Mesenchymal stem cell (in vitro differentiated cells and primary cell): Measurements from ENCODE around the gene PRKD1.
A peak's percentile ranks its signal among the peaks of the same experiment; 100 is the strongest.

Experiments used
- DNase-seq: peaks from one replicate; pipeline ENCODE4 v3.0.0-alpha.2; 2013
- H2AFZ ChIP-seq: one replicate; pipeline ENCODE4 v1.6.1; 2013; ENCODE audit warnings: low read depth, mild to moderate bottlenecking, control low read depth, inconsistent platforms, low read length, moderate library complexity
- H2AK5ac ChIP-seq: 2 replicates; pipeline ENCODE4 v1.6.1; 2013; ENCODE audit warnings: low read length, moderate library complexity, mild to moderate bottlenecking, inconsistent platforms; ENCODE audit not compliant: severe bottlenecking
- H2BK120ac ChIP-seq: one replicate; pipeline ENCODE4 v1.6.1; 2013; ENCODE audit warnings: low read depth, mild to moderate bottlenecking, inconsistent platforms, low read length, moderate library complexity
- H2BK12ac ChIP-seq, 2 experiments: one replicate each; pipeline ENCODE4 v1.6.1; 2013; ENCODE audit warnings: inconsistent platforms in 2 of 2, low read length in 2 of 2, mild to moderate bottlenecking in 2 of 2, moderate library complexity in 2 of 2, control low read depth in 1 of 2
- H2BK15ac ChIP-seq: one replicate; pipeline ENCODE4 v1.6.1; 2013; ENCODE audit warnings: mild to moderate bottlenecking, low read depth, inconsistent platforms; ENCODE audit not compliant: poor library complexity, severe bottlenecking
- H2BK5ac ChIP-seq: 2 replicates; pipeline ENCODE4 v1.6.1; 2013; ENCODE audit warnings: low read depth, mild to moderate bottlenecking, low read length, control low read depth, inconsistent platforms; ENCODE audit not compliant: poor library complexity, severe bottlenecking
- H3K14ac ChIP-seq, 2 experiments: one replicate each; pipeline ENCODE4 v1.6.1; 2013; ENCODE audit warnings: inconsistent platforms in 2 of 2, low read length in 2 of 2, control low read depth in 1 of 2, mild to moderate bottlenecking in 1 of 2, moderate library complexity in 1 of 2
- H3K18ac ChIP-seq, 2 experiments: one replicate each; pipeline ENCODE4 v1.6.1; 2013; ENCODE audit warnings: inconsistent platforms in 2 of 2, low read length in 2 of 2, control low read depth in 1 of 2, low read depth in 1 of 2, mild to moderate bottlenecking in 1 of 2
- H3K23ac ChIP-seq, 2 experiments: one replicate each; pipeline ENCODE4 v1.6.1; 2013; ENCODE audit warnings: inconsistent platforms in 2 of 2, low read length in 2 of 2, mild to moderate bottlenecking in 2 of 2, moderate library complexity in 2 of 2, control low read depth in 1 of 2
- H3K27ac ChIP-seq: 2 replicates; pipeline ENCODE4 v1.5.1; 2013; ENCODE audit warnings: mild to moderate bottlenecking, moderate library complexity, low read length, control low read depth, inconsistent platforms; ENCODE audit not compliant: poor library complexity, severe bottlenecking
- H3K27me3 ChIP-seq, 2 experiments: 2 replicates each; pipeline versions ENCODE4 v1.6.1 to v1.7.0; 2013; ENCODE audit warnings: low read length in 2 of 2, mild to moderate bottlenecking in 2 of 2, moderate library complexity in 2 of 2, control low read depth in 1 of 2, inconsistent platforms in 1 of 2; ENCODE audit not compliant: control insufficient read depth in 1 of 2, insufficient read depth in 1 of 2
- H3K36me3 ChIP-seq, 2 experiments: 2 replicates each; pipeline versions ENCODE4 v1.6.1 to v1.7.0; 2013; ENCODE audit warnings: low read length in 2 of 2, control low read depth in 1 of 2, inconsistent platforms in 1 of 2, low read depth in 1 of 2, mild to moderate bottlenecking in 1 of 2; ENCODE audit not compliant: insufficient read depth in 2 of 2, control insufficient read depth in 1 of 2
- H3K4ac ChIP-seq, 2 experiments: one replicate each; pipeline ENCODE4 v1.6.1; 2013; ENCODE audit warnings: inconsistent platforms in 2 of 2, low read length in 2 of 2, mild to moderate bottlenecking in 2 of 2, moderate library complexity in 2 of 2, control low read depth in 1 of 2, low read depth in 1 of 2
- H3K4me1 ChIP-seq: 2 replicates; pipeline ENCODE4 v1.6.1; 2013; ENCODE audit warnings: low read depth, low read length, control low read depth; ENCODE audit not compliant: control insufficient read depth, insufficient read depth
- H3K4me2 ChIP-seq: 2 replicates; pipeline ENCODE4 v1.6.1; 2013; ENCODE audit warnings: low read length, mild to moderate bottlenecking, inconsistent platforms; ENCODE audit not compliant: poor library complexity, severe bottlenecking
- H3K4me3 ChIP-seq, 2 experiments: 2 replicates each; pipeline versions ENCODE4 v1.5.1 to v1.7.0; 2013; ENCODE audit warnings: low read length in 2 of 2, mild to moderate bottlenecking in 2 of 2, control low read depth in 1 of 2, low read depth in 1 of 2; ENCODE audit not compliant: insufficient read depth in 1 of 2
- H3K79me1 ChIP-seq: replicated peaks from 2 replicates; pipeline ENCODE4 v1.6.1; 2013; ENCODE audit warnings: mild to moderate bottlenecking, control low read depth, low read length, inconsistent platforms; ENCODE audit not compliant: poor library complexity, severe bottlenecking
- H3K9ac ChIP-seq: 2 replicates; pipeline ENCODE4 v1.7.0; 2013; ENCODE audit warnings: mild to moderate bottlenecking, low read length, moderate library complexity
- H3K9me3 ChIP-seq: 2 replicates; pipeline ENCODE4 v1.7.0; 2013; ENCODE audit warnings: mild to moderate bottlenecking, low read length; ENCODE audit not compliant: control insufficient read depth
- H4K8ac ChIP-seq: one replicate; pipeline ENCODE4 v1.6.1; 2013; ENCODE audit warnings: inconsistent platforms, mild to moderate bottlenecking, low read length, moderate library complexity
- H4K91ac ChIP-seq: one replicate; pipeline ENCODE4 v1.6.1; 2013; ENCODE audit warnings: mild to moderate bottlenecking, low read length, inconsistent platforms
- WGBS: methylation state at CpG from one replicate; pipeline ENCODE4 v1.1.7; 2013; ENCODE audit warnings: mixed read lengths; 5-methylcytosine and 5-hydroxymethylcytosine counted together

The PRKD1 gene

DNA sequence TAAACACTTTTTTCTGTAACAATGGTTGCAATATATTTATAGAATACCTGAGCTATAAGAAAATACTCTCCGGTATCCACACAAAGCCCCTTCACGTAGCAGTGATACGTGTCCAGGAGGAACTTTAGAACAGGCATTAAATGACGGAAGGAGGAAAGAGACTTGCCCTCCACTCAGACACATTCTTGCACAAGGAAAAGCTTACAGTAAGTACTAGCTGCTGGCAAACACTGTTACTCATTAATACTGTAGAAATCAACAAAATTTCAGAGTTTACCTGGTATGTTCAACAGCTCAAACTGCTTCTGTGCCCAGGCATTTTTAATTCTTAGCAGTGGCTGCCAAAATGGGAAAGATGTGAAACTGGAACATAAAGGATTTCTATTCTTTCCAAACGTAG, 41.7 kb downstream of the PRKD1 start:
- Histone ChIP-seq H4K91ac (no peak overlapping the region), H2BK15ac (no peak overlapping the region), H2AK5ac (no peak overlapping the region), H2BK120ac (no peak overlapping the region), H3K9me3 (no peaks in the 10 kb centered on the region), H3K36me3 (no peaks in the 10 kb centered on the region), H2AFZ (no peak overlapping the region), H3K79me1 (peaks cover 5% of the 10 kb centered on the region), H3K14ac (no peak overlapping the region), H3K4me3 (no peak overlapping the region), H2BK12ac (no peak overlapping the region), H3K4me2 (no peak overlapping the region), H3K4ac (no peak overlapping the region), H4K8ac (no peak overlapping the region), H2BK5ac (no peak overlapping the region), H3K9ac (no peak overlapping the region), H3K18ac (no peak overlapping the region), H3K27me3 (no peaks in the 10 kb centered on the region), H3K27ac (no peak overlapping the region), H3K23ac (no peak overlapping the region), H3K4me1 (no peaks in the 10 kb centered on the region)
- 96% methylated on average over 5 of the region's 5 CpGs for WGBS
- DNase-seq, result no peak

DNA sequence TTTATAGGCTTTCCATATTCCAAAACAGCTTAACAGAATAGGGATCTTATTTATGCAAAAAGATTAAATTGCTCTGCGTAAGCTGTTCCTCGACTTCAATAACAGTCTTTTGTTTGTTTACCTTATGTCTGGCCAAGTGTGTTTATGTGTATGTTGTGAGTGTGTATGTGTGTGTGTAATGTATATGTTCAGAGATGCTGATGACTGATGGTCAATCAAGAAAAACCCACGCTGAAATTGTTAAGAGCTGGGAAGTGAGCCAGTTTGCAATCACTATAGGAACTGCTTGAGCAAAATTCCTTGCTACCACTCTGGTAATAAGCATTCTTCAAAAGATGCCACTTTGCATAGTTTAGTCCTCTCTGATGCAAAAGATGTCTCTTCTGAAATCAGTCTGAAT, 59.6 kb downstream of the PRKD1 start:
- H3K27ac ChIP-seq, result no peak overlapping the region
- peak; percentile 33 for DNase-seq
- WGBS, result 45% methylated on average over 3 of the region's 3 CpGs
- no peak overlapping the region for H2BK5ac ChIP-seq
- H3K4ac ChIP-seq, result no peak overlapping the region
- H3K27me3 ChIP-seq, result no peaks in the 10 kb centered on the region
- no peaks in the 10 kb centered on the region for H3K79me1 ChIP-seq
- no peak overlapping the region for H2AK5ac ChIP-seq
- no peaks in the 10 kb centered on the region for H3K4me1 ChIP-seq
- H2BK15ac ChIP-seq, result no peak overlapping the region
- H4K91ac ChIP-seq, result no peak overlapping the region
- H3K23ac ChIP-seq, result no peak overlapping the region
- no peak overlapping the region for H3K14ac ChIP-seq
- H3K36me3 ChIP-seq, result no peaks in the 10 kb centered on the region
- no peak overlapping the region for H2BK12ac ChIP-seq
- H4K8ac ChIP-seq, result no peak overlapping the region
- H2BK120ac ChIP-seq, result no peak overlapping the region
- H2AFZ ChIP-seq, result no peak overlapping the region
- H3K4me2 ChIP-seq, result no peak overlapping the region
- H3K18ac ChIP-seq, result no peak overlapping the region
- H3K4me3 ChIP-seq, result no peak overlapping the region
- H3K9me3 ChIP-seq, result no peaks in the 10 kb centered on the region
- H3K9ac ChIP-seq, result no peak overlapping the region

DNA sequence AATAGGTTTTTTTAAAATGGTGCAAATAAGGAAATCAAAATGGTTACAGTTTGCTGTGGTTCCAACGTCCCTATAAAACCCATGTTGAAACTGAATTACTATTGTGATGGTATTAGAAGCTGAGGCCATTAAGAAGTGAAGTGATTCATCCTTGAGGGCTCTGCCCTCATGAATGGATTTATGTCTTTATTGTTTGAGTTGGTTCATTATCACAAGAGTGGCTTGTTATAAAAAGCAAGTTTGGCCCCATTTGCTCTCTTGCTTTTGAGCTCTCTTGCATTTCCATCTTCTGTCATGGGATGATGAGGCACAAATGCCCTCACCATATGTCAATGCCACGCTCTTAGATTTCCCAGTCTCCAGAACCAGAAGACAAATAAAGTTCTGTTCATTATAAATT, 62.3 kb downstream of the PRKD1 start:
- DNase-seq, result no peak
- WGBS, result 56% methylated on average over 1 of the region's 2 CpGs
- Histone ChIP-seq H2AFZ (no peak overlapping the region), H3K4me3 (no peak overlapping the region), H4K8ac (no peak overlapping the region), H3K9me3 (no peaks in the 10 kb centered on the region), H2AK5ac (no peak overlapping the region), H3K9ac (no peak overlapping the region), H2BK15ac (no peak overlapping the region), H3K27ac (no peak overlapping the region), H3K36me3 (no peaks in the 10 kb centered on the region), H2BK12ac (no peak overlapping the region), H2BK120ac (no peak overlapping the region), H4K91ac (no peak overlapping the region), H3K4me1 (no peaks in the 10 kb centered on the region), H3K14ac (no peak overlapping the region), H2BK5ac (no peak overlapping the region), H3K18ac (no peak overlapping the region), H3K4ac (no peak overlapping the region), H3K4me2 (no peak overlapping the region), H3K79me1 (no peaks in the 10 kb centered on the region), H3K27me3 (no peaks in the 10 kb centered on the region), H3K23ac (no peak overlapping the region)

DNA sequence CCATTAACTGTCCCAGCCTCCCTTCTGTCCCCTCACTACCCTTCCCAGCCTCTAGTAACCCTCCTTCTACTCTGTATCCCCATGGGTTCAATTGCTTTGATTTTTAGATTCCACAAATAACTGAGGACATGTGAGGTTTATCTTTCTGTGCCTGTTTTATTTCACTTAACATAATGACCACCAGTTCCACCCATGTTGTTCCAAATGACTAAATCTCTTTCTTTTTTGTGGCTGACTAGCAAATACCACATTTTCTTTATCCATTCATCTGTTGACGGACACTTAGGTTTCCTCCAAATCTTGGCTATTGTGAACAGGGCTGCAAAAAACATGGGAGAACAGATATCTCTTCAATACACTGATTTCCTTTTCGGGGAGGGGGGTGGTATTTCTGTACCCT, 65.7 kb downstream of the PRKD1 start:
- Histone ChIP-seq H4K8ac (no peak overlapping the region), H3K36me3 (no peaks in the 10 kb centered on the region), H3K4me3 (no peak overlapping the region), H2AK5ac (no peak overlapping the region), H4K91ac (no peak overlapping the region), H2AFZ (no peak overlapping the region), H2BK120ac (no peak overlapping the region), H3K27me3 (no peaks in the 10 kb centered on the region), H3K14ac (no peak overlapping the region), H3K9me3 (no peaks in the 10 kb centered on the region), H3K27ac (no peak overlapping the region), H3K4ac (no peak overlapping the region), H2BK12ac (no peak overlapping the region), H3K4me1 (no peaks in the 10 kb centered on the region), H2BK15ac (no peak overlapping the region), H3K9ac (no peak overlapping the region), H3K4me2 (no peak overlapping the region), H3K79me1 (no peaks in the 10 kb centered on the region), H3K23ac (no peak overlapping the region), H3K18ac (no peak overlapping the region), H2BK5ac (no peak overlapping the region)
- WGBS, result 80% methylated on average over 1 of the region's 2 CpGs
- no peak for DNase-seq
